ENCODE data around the gene COL12A1.

The COL12A1 gene

GRCh38 chr6:75144386-75144785 lies 61.5 kb downstream of the COL12A1 start:
- H3K27ac ChIP-seq (replicated peaks) = no peak overlapping the region
- no peak overlapping the region for H3K4me3 ChIP-seq (replicated peaks; ENCODE audit: insufficient read depth, low read length)
- no peaks in the 10 kb centered on the region for H3K27me3 ChIP-seq (ENCODE audit: insufficient read depth, poor library complexity, severe bottlenecking)
- TF ChIP-seq SPI1 (IDR thresholded peaks at IDR 0.05; ENCODE audit: borderline replicate concordance, low read depth) (no peak), CTCF (IDR thresholded peaks at IDR 0.05; ENCODE audit: insufficient read depth, low read length) (no peak), GABPA (IDR thresholded peaks at IDR 0.05; ENCODE audit: low read depth) (no peak), POLR2AphosphoS5 (IDR thresholded peaks at IDR 0.05; ENCODE audit: low read depth) (no peak)
- no peak for DNase-seq (ENCODE audit: low read depth in 1 of 2, low spot score in 1 of 2)

- no peak for DNase-seq (ENCODE audit: low read depth in 1 of 2, low spot score in 1 of 2)
- no peak for TF ChIP-seq POLR2AphosphoS5 (IDR thresholded peaks at IDR 0.05; ENCODE audit: low read depth)
- no peak for TF ChIP-seq CTCF (IDR thresholded peaks at IDR 0.05; ENCODE audit: insufficient read depth, low read length)
- TF ChIP-seq REST (IDR thresholded peaks at IDR 0.05; ENCODE audit: insufficient replicate concordance, low read depth) = no peak
- no peak for TF ChIP-seq GABPA (IDR thresholded peaks at IDR 0.05; ENCODE audit: low read depth)
- TF ChIP-seq SPI1 (IDR thresholded peaks at IDR 0.05; ENCODE audit: borderline replicate concordance, low read depth) = no peak
These were observed 62.7 kb downstream of the COL12A1 start for GRCh38 chr6:75143191-75143590.

GRCh38 chr6:75142721-75143120 lies 63.1 kb downstream of the COL12A1 start:
- TF ChIP-seq POLR2AphosphoS5 (IDR thresholded peaks at IDR 0.05; ENCODE audit: low read depth) = no peak
- Histone ChIP-seq H3K4me3 (replicated peaks; ENCODE audit: insufficient read depth, low read length) (no peak overlapping the region), H3K27ac (replicated peaks) (no peak overlapping the region), H3K27me3 (ENCODE audit: insufficient read depth, poor library complexity, severe bottlenecking) (no peaks in the 10 kb centered on the region)
- DNase-seq (ENCODE audit: low read depth in 1 of 2, low spot score in 1 of 2) = no peak

More at GRCh38 chr6:75143191-75143590, 62.7 kb downstream of the COL12A1 start:
- H3K4me3 ChIP-seq (replicated peaks; ENCODE audit: insufficient read depth, low read length) = no peak overlapping the region
- no peak overlapping the region for H3K27ac ChIP-seq (replicated peaks)
- H3K27me3 ChIP-seq (ENCODE audit: insufficient read depth, poor library complexity, severe bottlenecking) = no peaks in the 10 kb centered on the region

GRCh38 chr6:75135876-75136275 lies 70.0 kb downstream of the COL12A1 start:
- no peak overlapping the region for H3K4me3 ChIP-seq (replicated peaks; ENCODE audit: insufficient read depth, low read length)
- no peak overlapping the region for H3K27ac ChIP-seq (replicated peaks)
- no peak for DNase-seq (ENCODE audit: low read depth in 1 of 2, low spot score in 1 of 2)
- TF ChIP-seq SPI1 (IDR thresholded peaks at IDR 0.05; ENCODE audit: borderline replicate concordance, low read depth) (no peak), REST (IDR thresholded peaks at IDR 0.05; ENCODE audit: insufficient replicate concordance, low read depth) (no peak)
- no peaks in the 10 kb centered on the region for H3K27me3 ChIP-seq (ENCODE audit: insufficient read depth, poor library complexity, severe bottlenecking)

- H3K27ac ChIP-seq (replicated peaks) = no peak overlapping the region
- no peak overlapping the region for H3K4me3 ChIP-seq (replicated peaks; ENCODE audit: insufficient read depth, low read length)
- no peak for TF ChIP-seq REST (IDR thresholded peaks at IDR 0.05; ENCODE audit: insufficient replicate concordance, low read depth)
- TF ChIP-seq GABPA (IDR thresholded peaks at IDR 0.05; ENCODE audit: low read depth) = no peak
- no peak for TF ChIP-seq SPI1 (IDR thresholded peaks at IDR 0.05; ENCODE audit: borderline replicate concordance, low read depth)
- no peak for TF ChIP-seq POLR2AphosphoS5 (IDR thresholded peaks at IDR 0.05; ENCODE audit: low read depth)
- TF ChIP-seq CTCF (IDR thresholded peaks at IDR 0.05; ENCODE audit: insufficient read depth, low read length) = no peak
- no peaks in the 10 kb centered on the region for H3K27me3 ChIP-seq (ENCODE audit: insufficient read depth, poor library complexity, severe bottlenecking)
- no peak for DNase-seq (ENCODE audit: low read depth in 1 of 2, low spot score in 1 of 2)
These were observed 70.4 kb downstream of the COL12A1 start for GRCh38 chr6:75135450-75135849.

Measured in HL-60 (cell line).